Pulmonary artery endothelial cell (primary cell): Measurements from ENCODE around the gene RAB14. TPM values are rescaled to one million over a fixed set of nuclear protein-coding genes. Genes with fewer than 3 reads are reported as not detected.

ENCODE experiments used
- DNase-seq: peaks from one replicate; pipeline ENCODE4 v3.0.0-alpha.2; 2011; ENCODE audit warnings: low read depth, low spot score
- total RNA-seq: library from RNA; depleted of rRNA; stranded (reverse); fragments of >200 nt; gene quantifications from 2 replicates; pipeline ENCODE4 v1.2.3, GENCODE V29; 2014

RAB14 gene
- total RNA-seq, 1 donor from 2014 or later: 36.3 TPM

DNA sequence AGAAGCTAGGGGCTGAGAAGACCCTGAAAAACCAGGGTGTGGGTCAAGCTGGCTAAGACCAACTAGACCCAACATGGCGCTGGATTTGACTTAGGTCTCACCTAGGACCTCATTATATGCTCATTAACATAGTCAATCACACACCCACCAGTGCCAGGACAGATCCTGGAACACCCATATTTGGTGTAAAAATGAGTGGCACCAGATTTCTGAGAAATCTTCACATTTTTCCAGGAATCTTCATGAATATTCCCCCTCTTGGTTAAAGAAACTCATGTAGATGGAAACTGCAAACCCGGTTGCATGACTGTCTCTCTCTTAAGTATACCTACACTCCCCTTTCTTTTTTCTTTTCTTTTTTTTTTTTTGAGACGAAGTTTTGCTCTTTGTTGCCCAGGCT is 17.9 kb upstream of the RAB14 start:
- DNase-seq: no peak

DNA sequence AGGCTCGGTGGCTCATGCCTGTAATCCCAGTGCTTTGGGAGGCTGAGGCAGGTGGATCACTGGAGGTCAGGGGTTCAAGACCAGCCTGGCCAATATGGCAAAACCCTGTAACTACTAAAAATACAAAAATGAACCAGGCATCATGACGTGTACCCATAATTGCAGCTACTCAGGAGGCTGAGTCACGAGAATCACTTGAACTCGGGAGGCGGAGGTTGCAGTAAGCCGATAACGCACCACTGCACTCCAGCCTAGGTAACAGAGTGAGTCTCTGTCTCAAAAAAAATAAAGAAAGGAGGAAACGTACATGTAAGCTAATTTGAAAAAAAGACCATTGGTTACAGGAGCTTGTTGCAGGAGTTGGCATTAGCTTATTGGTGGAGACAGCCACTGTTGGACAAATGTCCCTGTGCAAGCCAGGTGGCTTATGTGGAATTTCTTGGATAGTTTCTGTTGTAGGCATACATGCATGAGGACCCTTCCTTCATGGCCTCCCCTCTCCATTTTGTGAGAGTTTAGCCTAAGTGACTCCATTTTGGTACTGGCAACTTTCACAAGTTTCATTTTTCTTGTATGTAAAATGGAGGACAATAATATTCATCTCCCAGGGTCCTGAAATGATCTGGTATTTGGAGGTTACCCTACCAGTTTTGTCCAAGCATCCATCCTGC is 16.8 kb upstream of the RAB14 start:
- DNase-seq: no peak

DNA sequence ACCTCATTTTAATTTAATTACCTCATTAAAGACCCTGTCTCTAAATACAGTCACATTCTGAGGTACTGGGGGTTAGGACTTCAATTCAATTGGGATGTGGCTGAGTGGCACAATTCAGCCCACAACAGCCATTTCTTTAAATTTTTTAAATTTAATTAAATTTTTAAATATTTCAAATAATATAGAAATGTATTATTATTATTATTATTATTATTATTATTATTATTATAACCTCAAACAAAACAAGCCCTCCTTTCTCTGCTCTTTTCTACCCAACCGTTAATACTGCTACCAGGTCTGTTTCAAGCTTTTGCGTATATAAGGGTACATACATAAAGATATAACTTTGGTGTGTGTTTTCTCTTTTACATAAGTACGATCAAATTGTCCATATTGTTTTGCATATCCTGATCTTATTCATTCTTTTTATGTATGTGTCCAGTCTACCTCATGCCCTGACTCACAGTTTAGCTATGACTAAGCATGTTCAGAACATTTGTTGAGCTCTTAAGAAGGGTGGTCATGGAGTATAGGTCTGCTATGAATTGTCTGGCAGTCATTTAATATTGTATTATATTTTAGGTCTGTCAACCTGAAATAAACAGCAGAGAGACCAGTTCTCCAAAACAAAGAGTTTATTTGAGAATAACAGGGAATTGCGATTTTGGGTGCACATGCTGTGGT is 16.1 kb upstream of the RAB14 start:
- DNase-seq: no peak

DNA sequence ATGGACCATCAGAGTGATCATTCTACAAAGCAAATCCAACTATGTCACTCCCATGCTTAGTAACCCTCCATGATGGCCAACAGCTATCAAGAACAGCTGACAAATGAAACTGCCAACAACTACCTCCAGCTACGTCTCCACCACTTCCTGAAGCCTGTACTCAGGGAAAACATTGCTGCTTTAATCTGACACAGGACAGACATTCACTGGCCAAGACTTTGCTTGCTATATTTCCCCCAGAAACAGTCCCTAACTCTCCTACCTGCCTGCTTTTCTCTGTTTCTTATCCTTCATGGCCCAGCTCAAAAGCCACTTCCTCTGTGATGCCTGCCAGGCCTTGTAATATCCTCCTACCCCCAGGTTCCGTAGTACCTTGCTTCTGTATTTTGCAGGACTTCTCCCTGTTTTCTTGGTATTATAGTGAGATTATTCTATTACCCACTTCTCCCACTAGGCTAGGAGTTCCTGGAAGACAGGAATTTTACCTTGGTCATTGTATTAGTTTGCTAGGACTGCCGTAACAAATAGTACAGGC is 14.7 kb upstream of the RAB14 start:
- no peak for DNase-seq

DNA sequence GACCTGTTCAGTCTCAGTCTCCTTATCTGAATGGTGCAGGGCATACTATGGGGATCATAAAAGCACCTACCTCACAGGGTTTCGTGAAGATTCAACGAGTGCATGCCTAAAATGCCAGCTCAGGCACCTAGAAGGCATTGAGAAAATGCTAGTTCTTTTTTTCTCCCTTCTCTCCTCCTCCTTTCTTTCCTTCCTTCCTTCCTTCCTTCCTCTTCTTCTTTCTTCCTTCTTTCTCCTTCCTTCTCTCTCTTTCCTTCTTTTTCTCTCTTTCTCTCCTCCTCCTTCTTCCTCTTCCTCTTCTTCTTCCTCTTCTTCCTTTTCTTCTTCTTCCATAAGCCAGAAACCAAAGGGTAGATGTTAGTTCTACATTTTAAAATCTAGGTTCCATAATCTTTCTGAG is 12.3 kb upstream of the RAB14 start:
- DNase-seq: no peak

- DNase-seq: peak; percentile 59
Measured at GRCh38 chr9:121213136-121213806, 11.6 kb upstream of the RAB14 start.

DNA sequence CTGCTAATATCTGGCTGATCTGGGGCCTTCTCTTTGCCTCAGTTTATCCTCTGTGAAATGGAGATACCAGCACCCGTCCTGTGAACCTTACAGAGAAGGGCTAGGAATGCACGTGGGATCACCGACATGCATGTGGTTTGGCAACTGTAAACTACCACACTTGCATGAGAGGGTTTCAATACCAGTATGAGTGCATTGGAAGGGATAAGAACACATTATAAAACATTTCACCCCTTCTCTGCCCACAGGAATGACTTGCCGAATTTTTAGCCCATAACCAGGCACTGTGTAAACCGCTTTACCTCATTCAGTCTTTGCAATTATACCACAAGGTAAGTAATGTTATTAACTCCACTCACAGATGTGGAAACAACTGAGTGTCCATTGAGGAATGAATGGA is 8.9 kb upstream of the RAB14 start:
- no peak for DNase-seq

- DNase-seq: no peak
Measured at GRCh38 chr9:121207371-121207940, 5.8 kb upstream of the RAB14 start.

DNA sequence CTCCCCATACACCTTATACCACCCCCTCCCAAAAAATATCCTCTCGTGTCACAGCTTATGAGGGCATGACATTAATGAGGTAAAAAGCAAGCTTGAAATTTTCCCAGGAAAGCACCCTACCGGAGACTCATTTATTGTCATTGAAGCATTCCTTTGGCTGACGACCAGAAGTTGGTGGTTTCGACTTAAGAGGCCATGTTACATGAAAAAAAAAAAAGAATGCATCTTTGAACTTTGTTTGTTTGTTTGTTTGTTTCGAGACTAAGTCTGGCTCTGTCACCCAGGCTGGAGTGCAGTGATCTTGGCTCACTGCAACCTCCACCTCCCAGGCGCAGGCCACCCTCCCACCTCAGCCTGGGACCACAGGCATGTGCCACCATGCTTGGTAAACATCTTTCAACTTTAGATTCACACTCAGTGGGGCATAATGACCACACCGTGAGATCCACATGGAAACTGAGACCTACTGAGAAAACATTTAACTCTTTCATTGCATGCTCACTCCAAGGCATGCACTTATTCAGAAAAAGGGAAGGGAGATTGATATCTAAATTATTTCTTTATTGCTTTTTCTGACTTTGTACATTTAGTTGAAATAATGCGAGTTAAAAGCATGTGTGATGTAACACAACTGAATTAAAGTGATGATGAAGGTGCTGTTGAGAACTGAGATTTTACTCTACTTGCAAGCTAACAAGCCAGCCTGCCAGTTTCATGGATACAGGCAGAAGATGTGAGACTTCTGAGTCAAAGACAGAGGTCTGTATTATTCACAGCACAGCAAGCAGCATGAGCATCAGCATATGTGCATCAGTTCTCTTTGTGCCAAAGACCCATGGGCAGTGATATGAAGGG is 5.1 kb upstream of the RAB14 start:
- no peak for DNase-seq

DNA sequence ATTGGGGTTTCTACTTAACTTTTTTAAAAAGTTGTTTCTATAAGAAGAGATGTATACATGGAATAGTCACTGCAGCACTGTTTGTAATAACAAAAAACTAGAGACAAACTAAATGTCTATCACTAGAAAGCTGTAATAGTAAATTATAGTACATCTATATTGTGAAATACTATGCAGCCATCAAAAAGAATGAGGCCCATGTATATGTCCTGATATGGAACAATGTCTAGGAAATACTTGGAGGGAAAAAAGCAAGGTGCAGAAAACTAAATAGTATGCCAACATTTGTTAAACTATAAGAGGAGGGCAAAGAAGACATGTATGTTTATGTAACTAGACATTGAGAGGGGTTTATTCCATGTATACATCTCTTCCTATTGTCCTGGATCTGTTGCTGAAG is 2.9 kb upstream of the RAB14 start:
- no peak for DNase-seq

DNA sequence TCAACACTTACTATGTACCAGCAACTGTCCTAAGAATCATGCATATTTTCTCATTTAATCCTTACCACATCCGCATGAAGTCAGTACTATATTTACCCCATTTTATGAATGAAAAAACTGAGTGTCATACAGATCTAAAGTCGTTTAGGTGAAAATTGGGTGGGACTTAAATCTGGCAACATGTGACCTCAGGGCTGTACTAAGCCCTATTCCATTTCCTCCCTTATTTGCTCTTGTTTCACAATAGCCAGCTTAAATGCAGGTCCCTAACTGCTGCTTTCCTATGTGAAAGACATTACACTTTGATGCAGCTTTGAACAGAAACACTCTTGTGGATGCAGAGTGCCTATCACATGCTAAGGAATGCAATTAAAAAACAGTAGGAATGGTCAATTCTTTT is 2.5 kb upstream of the RAB14 start:
- DNase-seq: no peak

DNA sequence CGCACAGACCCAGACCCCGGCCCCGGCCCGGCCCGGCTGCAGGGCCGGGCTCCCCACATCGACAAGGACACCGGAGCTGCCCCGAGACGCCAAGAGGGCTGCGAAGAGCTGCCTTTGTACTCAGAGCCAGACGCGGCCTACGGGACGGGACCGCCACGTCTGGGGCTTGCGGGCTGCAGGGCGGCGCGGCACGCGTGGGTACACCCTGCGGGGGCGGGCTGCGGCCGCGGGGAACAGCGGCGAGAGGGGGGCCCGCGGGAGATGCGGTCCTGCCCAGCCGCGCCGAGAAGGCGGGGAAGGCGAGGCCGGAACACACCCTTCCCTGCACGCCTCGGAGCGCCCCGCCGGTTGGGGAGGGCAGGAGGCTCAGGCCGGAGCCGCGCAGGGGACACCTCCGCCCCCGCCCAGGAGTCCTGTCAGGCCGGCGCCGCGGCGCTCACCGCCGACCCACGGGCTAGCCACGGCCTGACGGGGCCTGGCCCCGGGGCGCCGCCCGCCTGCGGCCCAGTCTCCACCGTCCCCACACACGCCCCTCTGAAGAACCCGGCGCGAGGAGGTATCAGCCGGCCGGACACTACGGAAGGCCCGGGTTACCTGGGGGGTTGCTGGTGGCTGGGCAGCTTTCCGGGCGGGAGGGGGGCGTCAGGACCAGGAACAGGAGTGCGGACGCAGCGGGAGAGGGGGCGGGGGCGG is 478 bp downstream of the RAB14 start:
- DNase-seq: no peak

GRCh38 chr9:121200356-121200755 is 1.3 kb downstream of the RAB14 start:
- DNase-seq: no peak

- no peak for DNase-seq
Measured at GRCh38 chr9:121199921-121200320, 1.7 kb downstream of the RAB14 start.

GRCh38 chr9:121198512-121199042 is 3.1 kb downstream of the RAB14 start:
- DNase-seq: no peak

GRCh38 chr9:121197132-121197531 is 4.5 kb downstream of the RAB14 start:
- DNase-seq: no peak

DNA sequence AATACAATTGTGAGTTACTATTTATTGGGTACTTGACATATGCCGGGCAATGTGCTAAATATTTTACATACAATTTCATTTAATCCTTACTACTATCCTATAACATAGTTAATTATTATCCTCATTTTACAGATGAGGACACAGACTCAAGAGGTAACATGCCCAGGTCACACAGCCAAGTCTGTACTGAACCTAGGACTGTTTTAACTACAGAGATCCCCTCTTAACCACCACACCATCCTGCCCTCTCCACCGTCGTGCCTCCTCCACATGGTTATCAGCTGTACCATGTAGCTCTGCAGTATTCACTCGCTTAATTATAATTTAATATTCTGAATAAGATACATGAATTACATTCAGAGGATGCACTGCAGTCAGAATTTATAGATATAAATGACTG is 5.3 kb downstream of the RAB14 start:
- no peak for DNase-seq

DNA sequence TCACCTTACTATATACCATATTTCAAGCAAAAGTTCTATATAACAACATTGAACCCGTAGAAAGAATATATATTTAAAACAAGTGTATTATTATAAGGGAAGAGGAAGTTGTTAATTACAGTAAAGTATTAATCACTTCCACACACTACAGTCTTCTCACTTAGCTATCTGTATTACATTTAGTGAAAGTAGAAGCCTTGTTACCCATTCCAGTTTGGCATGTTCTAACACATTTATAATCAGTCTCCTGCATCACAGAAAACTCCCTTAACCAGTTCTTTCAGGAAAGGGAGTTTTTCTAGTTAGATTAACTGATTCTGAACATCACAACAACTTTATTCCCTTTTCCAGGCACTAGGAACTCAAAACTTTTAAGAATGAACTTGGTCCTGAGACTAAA is 6.9 kb downstream of the RAB14 start:
- DNase-seq: no peak

GRCh38 chr9:121192959-121193640 is 8.6 kb downstream of the RAB14 start:
- no peak for DNase-seq

- no peak for DNase-seq
Measured at GRCh38 chr9:121192518-121192917, 9.2 kb downstream of the RAB14 start.
